ENCODE measurements around the gene MAST4. TPM values are rescaled to one million over a fixed set of nuclear protein-coding genes. Genes with fewer than 3 reads are reported as not detected.

Gene MAST4
- polyA plus RNA-seq, 2 of the 4 experiments (the other 2 are of a cell fraction): 1.2 to 5.8 TPM

GRCh38 chr5:67214036-67214435 is 617.8 kb downstream of the MAST4 start:
- 78% methylated on average over 6 of the region's 6 CpGs for WGBS (ENCODE audit: missing lambda C conversion rate)
- no peak for TF ChIP-seq HOXB5 (CRISPR knock-in tag; IDR thresholded peaks at IDR 0.05)
- TF ChIP-seq BCL3 (IDR thresholded peaks at IDR 0.05): no peak
- TF ChIP-seq CBX8 (IDR thresholded peaks at IDR 0.05): no peak
- TF ChIP-seq EP300 (IDR thresholded peaks at IDR 0.05): no peak
- TF ChIP-seq TFCP2L1 (CRISPR knock-in tag; IDR thresholded peaks at IDR 0.05): no peak
- TF ChIP-seq HOXA7 (CRISPR knock-in tag; IDR thresholded peaks at IDR 0.05): no peak
- ATAC-seq (no peak), FAIRE-seq (no peak), DNase-seq (ENCODE audit: low read depth in 1 of 2, low spot score in 1 of 2) (no peak)
- H3K4me2 ChIP-seq: no peak overlapping the region
- no peaks in the 10 kb centered on the region for H3K9me3 ChIP-seq
- H3K4me3 ChIP-seq: no peak overlapping the region
- ChIA-PET CTCF (interaction anchor here (0.6 to 2.1 kb wide), 6 partner anchors 21 to 1038 kb away, joined by 3 to 6 read pairs (median 4); no protein-coding TSS in a partner anchor), POLR2A (no interaction called here)
- no peak overlapping the region for H3K27ac ChIP-seq
- H3K4me1 ChIP-seq: 0 out of 3 replicates have a peak, but pooled peaks cover under 1% of the 10 kb centered on the region

GRCh38 chr5:67214707-67215447 is 618.7 kb downstream of the MAST4 start:
- H3K4me1 ChIP-seq: no peaks in the 10 kb centered on the region
- ChIA-PET POLR2A (no interaction called here), CTCF (interaction anchor here (1.0 to 2.1 kb wide), 5 partner anchors 20 to 1038 kb away, joined by 3 to 6 read pairs (median 5); no protein-coding TSS in a partner anchor)
- no peak overlapping the region for H3K4me3 ChIP-seq
- TF ChIP-seq HMGXB4 (CRISPR knock-in tag; IDR thresholded peaks at IDR 0.05; ENCODE audit: borderline replicate concordance) (no peak), CTCF (IDR thresholded peaks at IDR 0.05) (no peak)
- ATAC-seq: no peak; a peak in 1 of 6 replicates
- H3K27ac ChIP-seq: no peak overlapping the region
- FAIRE-seq: no peak
- 93% methylated on average over 11 of the region's 12 CpGs for WGBS (ENCODE audit: missing lambda C conversion rate)
- no peak for DNase-seq (ENCODE audit: low read depth in 1 of 2, low spot score in 1 of 2)
- H3K9me3 ChIP-seq: no peaks in the 10 kb centered on the region
- no peak overlapping the region for H3K4me2 ChIP-seq

GRCh38 chr5:67215519-67216471 is 619.6 kb downstream of the MAST4 start:
- WGBS (ENCODE audit: missing lambda C conversion rate): 66% methylated on average over 19 of the region's 19 CpGs
- TF ChIP-seq CBX8 (IDR thresholded peaks at IDR 0.05) (no peak), JUNB (IDR thresholded peaks at IDR 0.05) (no peak), RCOR1 (IDR thresholded peaks at IDR 0.05; ENCODE audit: low read depth, low read length) (no peak), ELK1 (IDR thresholded peaks at IDR 0.05; ENCODE audit: low read depth, low read length) (no peak), ATOH8 (CRISPR knock-in tag; IDR thresholded peaks at IDR 0.05; ENCODE audit: low read depth) (no peak), USF2 (IDR thresholded peaks at IDR 0.05) (no peak), PBX3 (IDR thresholded peaks at IDR 0.05) (no peak), POLR2A (IDR thresholded peaks at IDR 0.05; ENCODE audit: low read length) (no peak), ESRRA (IDR thresholded peaks at IDR 0.05; ENCODE audit: borderline replicate concordance, low read length) (no peak)
- Histone ChIP-seq H3K4me1 (no peaks in the 10 kb centered on the region), H3K4me3 (no peak overlapping the region), H3K9me3 (no peaks in the 10 kb centered on the region), H3K27ac (peak overlapping the region in 1 of 2 experiments; percentile 34; a peak in 1 of 6 replicates), H3K4me2 (peak overlapping the region; percentile 32; the same call in 2 of the 3 replicates)
- FAIRE-seq (no peak), DNase-seq (ENCODE audit: low read depth in 1 of 2, low spot score in 1 of 2) (no peak), ATAC-seq (no peak; a peak in 1 of 6 replicates)
- ChIA-PET CTCF (interaction anchor here (1.1 to 2.1 kb wide), 2 partner anchors 50 to 1037 kb away, joined by 4 to 5 read pairs; no protein-coding TSS in a partner anchor), POLR2A (no interaction called here)

Measured in A549 (cell line).